ENCODE data around the gene KRTCAP3.

The KRTCAP3 gene, protein sequence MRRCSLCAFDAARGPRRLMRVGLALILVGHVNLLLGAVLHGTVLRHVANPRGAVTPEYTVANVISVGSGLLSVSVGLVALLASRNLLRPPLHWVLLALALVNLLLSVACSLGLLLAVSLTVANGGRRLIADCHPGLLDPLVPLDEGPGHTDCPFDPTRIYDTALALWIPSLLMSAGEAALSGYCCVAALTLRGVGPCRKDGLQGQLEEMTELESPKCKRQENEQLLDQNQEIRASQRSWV

GRCh38 chr2:27441958-27442919 lies at the start of gene KRTCAP3:
TSS of gene KRTCAP3 (plus strand) at chr2:27442381. CDS start at chr2:27442413, 32 bp downstream.
- DNase-seq (ENCODE audit: low spot score): peak; percentile 76
- TF ChIP-seq, protein P1, sequence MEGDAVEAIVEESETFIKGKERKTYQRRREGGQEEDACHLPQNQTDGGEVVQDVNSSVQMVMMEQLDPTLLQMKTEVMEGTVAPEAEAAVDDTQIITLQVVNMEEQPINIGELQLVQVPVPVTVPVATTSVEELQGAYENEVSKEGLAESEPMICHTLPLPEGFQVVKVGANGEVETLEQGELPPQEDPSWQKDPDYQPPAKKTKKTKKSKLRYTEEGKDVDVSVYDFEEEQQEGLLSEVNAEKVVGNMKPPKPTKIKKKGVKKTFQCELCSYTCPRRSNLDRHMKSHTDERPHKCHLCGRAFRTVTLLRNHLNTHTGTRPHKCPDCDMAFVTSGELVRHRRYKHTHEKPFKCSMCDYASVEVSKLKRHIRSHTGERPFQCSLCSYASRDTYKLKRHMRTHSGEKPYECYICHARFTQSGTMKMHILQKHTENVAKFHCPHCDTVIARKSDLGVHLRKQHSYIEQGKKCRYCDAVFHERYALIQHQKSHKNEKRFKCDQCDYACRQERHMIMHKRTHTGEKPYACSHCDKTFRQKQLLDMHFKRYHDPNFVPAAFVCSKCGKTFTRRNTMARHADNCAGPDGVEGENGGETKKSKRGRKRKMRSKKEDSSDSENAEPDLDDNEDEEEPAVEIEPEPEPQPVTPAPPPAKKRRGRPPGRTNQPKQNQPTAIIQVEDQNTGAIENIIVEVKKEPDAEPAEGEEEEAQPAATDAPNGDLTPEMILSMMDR (IDR thresholded peaks at IDR 0.05; ENCODE audit: borderline replicate concordance, control extremely low read depth, extremely low read depth, insufficient read depth, missing control alignments): peak; percentile 20
- in situ Hi-C loops (cut with MboI; ENCODE audit: low sequenced_read_pairs, unreplicated experiment): no loop called here

DNA sequence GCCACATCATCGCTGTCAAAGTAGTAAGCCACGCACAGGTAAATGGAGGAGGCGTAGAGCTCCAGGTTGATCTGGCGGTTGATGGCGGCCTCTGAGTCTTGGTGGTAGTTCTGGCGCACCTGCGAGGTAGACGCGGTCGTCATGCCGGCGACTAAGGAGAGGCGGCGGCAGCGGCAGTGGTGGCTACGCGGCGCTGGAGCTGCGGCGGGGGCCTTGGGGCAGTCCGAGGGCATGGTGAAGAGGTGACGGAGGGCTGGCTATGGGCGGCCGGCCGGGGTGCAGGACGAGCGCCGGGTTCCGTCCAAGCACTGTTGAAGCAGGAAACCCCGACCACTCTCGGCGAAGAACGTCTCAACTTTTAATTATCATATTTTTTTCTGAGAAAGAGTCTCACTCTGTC lies 49.0 kb upstream of the KRTCAP3 start:
- DNase-seq (ENCODE audit: low spot score): no peak
- in situ Hi-C loops (cut with MboI; ENCODE audit: low sequenced_read_pairs, unreplicated experiment): no loop called here
- TF ChIP-seq, protein P1 (IDR thresholded peaks at IDR 0.05; ENCODE audit: borderline replicate concordance, control extremely low read depth, extremely low read depth, insufficient read depth, missing control alignments): no peak

GRCh38 chr2:27398962-27399361 lies 43.2 kb upstream of the KRTCAP3 start:
- TF ChIP-seq, protein P1 (IDR thresholded peaks at IDR 0.05; ENCODE audit: borderline replicate concordance, control extremely low read depth, extremely low read depth, insufficient read depth, missing control alignments): no peak
- in situ Hi-C loops (cut with MboI; ENCODE audit: low sequenced_read_pairs, unreplicated experiment): no loop called here
- no peak for DNase-seq (ENCODE audit: low spot score)

GRCh38 chr2:27400348-27401135 lies 41.6 kb upstream of the KRTCAP3 start:
- in situ Hi-C loops (cut with MboI; ENCODE audit: low sequenced_read_pairs, unreplicated experiment): no loop called here
- no peak for DNase-seq (ENCODE audit: low spot score)
- TF ChIP-seq, protein P1 (IDR thresholded peaks at IDR 0.05; ENCODE audit: borderline replicate concordance, control extremely low read depth, extremely low read depth, insufficient read depth, missing control alignments): no peak

DNA sequence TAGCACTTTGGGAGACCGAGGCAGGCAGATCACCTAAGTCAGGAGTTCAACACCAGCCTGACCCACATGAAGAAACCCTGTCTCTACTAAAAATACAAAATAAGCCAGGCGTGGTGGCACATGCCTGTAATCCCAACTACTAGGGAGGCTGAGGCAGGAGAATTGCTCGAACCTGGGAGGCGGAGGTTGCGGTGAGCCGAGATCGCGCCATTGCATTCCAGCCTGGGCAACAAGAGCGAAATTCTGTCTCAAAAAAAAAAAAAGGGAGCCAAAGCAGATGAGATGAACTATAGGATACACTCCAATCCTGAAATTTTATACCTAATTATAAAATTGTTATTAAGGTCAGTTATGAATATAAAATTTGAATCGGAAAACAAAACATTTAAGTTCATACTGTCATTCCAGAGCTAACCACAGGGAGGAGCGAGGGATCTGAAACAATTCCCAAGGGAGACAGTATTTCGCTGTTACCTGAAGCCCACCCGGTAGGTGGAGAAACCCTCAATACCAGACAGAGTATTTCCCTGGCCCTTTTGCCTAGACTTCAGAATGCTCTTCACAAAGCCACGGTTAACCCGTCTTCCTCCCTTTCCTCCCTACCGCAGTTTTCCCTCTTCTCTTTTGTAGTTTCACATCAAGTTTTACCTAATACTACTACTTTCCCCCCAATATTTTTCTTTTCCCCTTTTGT lies 34.2 kb upstream of the KRTCAP3 start:
- peak; percentile 31 for DNase-seq (ENCODE audit: low spot score)
- TF ChIP-seq, protein P1 (IDR thresholded peaks at IDR 0.05; ENCODE audit: borderline replicate concordance, control extremely low read depth, extremely low read depth, insufficient read depth, missing control alignments): peak; percentile 7
- in situ Hi-C loops (cut with MboI; ENCODE audit: low sequenced_read_pairs, unreplicated experiment): no loop called here
